ENCODE data around the gene RPS15.
A peak's percentile ranks its signal among the peaks of the same experiment; 100 is the strongest.

RPS15 gene

DNA sequence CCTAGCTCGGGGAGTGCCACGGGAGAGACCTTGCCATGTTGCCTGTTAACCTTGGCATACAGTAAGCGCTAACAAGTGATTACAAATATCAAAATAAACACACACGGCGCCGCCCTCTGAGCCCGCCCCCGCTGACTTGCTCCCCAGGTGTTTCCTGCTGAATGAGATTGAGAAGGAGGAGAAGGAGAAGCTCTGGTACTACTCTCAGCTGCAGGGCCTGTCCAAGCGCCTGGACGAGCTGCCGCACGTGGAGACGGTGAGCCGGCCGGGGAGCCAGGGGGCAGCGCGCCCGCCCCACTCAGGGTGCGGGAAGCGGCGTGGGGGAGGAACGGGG is 16.8 kb downstream of the RPS15 start:
- peak; percentile 79 for DNase-seq

DNA sequence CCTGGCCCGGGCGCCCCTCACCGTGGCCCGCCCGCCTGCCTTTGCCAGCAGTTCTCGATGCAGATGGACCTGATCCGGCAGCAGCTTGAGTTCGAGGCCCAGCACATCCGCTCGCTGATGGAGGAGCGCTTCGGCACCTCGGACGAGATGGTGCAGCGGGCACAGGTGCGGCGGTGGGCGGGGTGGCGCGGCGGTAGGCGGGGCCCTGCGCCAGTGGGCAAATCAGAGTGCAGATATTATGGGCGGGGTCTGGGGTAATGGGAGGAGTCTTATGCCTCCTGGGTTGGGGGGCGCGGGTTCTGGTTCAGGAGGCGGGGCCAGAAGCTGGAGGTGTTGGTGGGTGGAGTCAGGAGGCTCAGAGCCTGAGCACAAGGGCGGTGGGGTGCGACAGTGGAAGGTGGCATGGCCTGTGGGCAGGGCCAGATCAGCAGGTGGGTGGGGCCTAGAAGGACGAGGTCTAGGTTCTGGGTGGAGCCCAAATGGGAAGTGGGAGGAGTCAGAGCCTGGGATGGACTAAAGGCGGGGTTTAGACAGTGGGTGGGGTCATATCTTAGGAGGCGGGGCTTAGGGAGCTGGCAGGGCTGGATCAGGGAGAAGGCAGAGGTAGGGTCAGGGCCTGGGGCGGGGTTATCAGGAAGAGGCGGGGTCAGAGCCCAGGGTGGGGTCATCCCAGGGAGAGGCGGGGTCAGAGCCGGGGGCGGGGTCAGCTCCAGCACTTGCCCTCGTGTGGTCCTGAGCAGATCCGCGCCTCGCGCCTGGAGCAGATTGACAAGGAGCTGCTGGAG is 17.3 kb downstream of the RPS15 start:
- peak; percentile 90 for DNase-seq

- no peak for DNase-seq
Observed at GRCh38 chr19:1456121-1456900, 18.1 kb downstream of the RPS15 start.

- DNase-seq = no peak
Observed at GRCh38 chr19:1457031-1457739, 19.0 kb downstream of the RPS15 start.

GRCh38 chr19:1457892-1458291 is 19.7 kb downstream of the RPS15 start:
- no peak for DNase-seq

DNA sequence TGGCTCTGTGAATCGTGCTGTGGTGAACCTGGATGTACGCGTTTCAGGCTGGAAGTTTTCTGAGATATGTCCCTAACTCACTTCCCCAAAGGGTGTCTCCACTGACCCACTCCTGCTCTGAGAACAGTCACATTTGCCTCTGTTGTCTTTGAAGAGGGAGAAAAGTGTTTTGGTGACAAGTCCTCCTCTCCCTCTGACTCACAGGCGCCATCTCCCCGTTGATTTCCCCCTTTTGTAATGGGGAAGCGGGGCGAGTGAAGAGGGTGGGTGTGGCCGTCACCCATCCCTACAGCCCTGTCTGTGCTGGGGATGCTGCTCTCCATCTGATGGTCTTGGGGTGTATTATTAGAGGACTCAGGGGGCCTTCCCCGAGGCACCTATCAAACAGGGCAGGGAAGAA is 21.3 kb downstream of the RPS15 start:
- no peak for DNase-seq

DNA sequence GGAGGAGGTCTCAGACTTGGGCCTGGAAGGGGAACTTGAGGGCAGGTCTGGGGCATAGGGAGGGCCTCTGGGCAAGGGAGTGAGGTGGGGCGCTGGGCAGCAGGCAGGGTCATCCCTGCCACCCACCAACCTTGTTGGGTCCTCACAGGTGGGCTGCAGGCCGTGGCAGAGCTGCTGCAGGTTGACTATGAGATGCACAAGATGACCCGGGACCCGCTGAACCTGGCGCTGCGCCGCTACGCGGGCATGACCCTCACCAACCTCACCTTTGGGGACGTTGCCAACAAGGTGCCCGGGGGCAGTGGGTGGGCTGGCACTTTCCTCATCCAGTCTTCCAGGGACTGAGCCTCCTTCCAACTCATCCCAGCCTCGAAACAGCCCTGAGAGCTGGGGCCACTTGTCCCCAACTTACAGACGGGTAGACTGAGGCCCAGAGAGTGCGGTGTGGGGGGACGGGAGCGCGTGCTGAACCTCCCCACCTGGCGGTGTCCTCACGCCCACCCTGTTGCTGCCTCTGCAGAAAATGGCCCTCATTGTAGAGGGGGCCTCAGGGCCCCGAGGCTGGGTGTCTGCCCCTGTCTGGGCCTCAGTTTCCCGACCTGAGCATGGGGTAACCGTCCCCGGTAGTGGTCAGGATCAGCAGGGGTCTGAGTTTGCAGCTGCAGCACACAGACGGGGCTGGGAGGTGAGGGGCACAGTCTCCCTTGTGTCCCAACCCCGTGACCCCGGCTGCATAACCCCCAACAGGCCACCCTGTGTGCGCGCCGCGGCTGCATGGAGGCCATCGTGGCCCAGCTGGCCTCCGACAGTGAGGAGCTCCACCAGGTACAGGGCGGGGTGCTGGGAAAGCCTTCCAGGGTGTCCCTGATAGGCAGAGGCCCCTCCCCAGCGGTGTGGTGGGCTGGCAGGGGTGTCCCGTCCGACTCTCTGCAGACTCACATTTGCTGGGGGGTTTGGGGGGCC is 22.1 kb downstream of the RPS15 start:
- DNase-seq = no peak

- no peak for DNase-seq
Observed at GRCh38 chr19:1461862-1462261, 23.7 kb downstream of the RPS15 start.

DNA sequence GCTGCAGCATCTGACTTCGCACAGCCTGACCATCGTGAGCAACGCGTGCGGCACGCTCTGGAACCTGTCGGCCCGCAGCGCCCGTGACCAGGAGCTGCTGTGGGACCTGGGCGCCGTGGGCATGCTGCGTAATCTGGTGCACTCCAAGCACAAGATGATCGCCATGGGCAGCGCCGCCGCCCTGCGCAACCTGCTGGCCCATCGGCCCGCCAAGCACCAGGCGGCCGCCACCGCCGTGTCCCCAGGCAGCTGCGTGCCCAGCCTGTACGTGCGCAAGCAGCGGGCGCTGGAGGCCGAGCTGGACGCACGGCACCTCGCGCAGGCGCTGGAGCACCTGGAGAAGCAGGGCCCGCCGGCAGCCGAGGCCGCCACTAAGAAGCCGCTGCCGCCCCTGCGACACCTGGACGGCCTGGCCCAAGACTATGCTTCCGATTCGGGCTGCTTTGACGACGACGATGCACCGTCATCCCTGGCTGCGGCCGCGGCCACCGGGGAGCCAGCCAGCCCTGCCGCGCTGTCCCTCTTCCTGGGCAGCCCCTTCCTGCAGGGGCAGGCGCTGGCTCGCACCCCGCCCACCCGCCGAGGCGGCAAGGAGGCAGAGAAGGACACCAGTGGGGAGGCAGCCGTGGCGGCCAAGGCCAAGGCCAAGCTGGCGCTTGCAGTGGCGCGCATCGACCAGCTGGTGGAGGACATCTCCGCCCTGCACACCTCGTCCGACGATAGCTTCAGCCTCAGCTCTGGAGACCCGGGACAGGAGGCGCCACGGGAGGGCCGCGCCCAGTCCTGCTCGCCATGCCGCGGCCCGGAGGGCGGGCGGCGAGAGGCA is 27.2 kb downstream of the RPS15 start:
- peak; percentile 80 for DNase-seq

GRCh38 chr19:1466018-1466460 is 27.8 kb downstream of the RPS15 start:
- DNase-seq = no peak

DNA sequence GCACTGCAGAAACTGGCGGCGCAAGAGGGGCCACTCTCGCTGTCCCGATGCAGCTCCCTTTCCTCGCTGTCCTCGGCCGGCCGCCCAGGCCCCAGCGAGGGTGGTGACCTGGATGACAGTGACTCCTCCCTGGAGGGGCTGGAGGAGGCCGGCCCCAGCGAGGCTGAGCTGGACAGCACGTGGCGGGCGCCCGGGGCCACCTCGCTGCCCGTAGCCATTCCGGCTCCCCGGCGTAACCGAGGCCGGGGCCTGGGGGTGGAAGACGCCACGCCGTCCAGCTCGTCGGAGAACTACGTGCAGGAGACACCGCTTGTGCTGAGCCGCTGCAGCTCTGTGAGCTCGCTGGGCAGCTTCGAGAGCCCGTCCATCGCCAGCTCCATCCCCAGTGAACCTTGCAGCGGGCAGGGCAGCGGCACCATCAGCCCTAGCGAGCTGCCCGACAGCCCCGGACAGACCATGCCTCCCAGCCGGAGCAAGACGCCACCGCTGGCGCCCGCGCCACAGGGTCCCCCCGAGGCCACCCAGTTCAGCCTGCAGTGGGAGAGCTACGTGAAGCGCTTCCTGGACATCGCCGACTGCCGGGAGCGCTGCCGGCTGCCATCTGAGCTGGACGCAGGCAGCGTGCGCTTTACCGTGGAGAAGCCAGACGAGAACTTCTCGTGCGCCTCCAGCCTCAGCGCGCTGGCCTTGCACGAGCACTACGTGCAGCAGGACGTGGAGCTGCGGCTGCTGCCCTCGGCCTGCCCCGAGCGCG is 28.4 kb downstream of the RPS15 start:
- no peak for DNase-seq

GRCh38 chr19:1467215-1467489 is 29.0 kb downstream of the RPS15 start:
- no peak for DNase-seq

DNA sequence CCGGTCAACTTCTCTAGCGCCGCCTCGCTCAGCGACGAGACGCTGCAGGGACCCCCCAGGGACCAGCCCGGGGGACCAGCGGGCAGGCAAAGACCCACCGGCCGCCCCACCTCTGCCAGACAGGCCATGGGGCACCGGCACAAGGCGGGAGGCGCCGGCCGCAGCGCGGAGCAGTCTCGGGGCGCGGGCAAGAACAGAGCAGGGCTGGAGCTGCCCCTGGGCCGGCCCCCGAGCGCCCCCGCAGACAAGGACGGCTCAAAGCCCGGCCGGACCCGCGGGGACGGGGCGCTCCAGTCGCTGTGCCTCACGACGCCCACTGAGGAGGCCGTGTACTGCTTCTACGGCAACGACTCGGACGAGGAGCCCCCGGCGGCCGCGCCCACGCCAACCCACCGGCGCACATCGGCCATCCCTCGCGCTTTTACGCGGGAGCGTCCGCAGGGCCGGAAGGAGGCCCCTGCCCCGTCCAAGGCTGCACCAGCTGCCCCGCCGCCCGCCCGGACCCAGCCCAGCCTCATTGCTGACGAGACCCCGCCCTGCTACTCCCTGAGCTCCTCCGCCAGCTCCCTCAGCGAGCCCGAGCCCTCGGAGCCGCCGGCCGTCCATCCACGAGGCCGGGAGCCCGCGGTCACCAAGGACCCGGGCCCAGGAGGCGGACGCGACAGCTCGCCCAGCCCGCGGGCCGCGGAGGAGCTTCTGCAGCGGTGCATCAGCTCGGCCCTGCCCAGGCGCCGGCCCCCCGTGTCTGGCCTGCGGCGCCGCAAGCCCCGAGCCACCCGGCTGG is 29.5 kb downstream of the RPS15 start:
- DNase-seq = no peak

GRCh38 chr19:1468274-1468820 is 30.2 kb downstream of the RPS15 start:
- DNase-seq = no peak

GRCh38 chr19:1468821-1469254 is 30.6 kb downstream of the RPS15 start:
- DNase-seq = peak; percentile 71

DNA sequence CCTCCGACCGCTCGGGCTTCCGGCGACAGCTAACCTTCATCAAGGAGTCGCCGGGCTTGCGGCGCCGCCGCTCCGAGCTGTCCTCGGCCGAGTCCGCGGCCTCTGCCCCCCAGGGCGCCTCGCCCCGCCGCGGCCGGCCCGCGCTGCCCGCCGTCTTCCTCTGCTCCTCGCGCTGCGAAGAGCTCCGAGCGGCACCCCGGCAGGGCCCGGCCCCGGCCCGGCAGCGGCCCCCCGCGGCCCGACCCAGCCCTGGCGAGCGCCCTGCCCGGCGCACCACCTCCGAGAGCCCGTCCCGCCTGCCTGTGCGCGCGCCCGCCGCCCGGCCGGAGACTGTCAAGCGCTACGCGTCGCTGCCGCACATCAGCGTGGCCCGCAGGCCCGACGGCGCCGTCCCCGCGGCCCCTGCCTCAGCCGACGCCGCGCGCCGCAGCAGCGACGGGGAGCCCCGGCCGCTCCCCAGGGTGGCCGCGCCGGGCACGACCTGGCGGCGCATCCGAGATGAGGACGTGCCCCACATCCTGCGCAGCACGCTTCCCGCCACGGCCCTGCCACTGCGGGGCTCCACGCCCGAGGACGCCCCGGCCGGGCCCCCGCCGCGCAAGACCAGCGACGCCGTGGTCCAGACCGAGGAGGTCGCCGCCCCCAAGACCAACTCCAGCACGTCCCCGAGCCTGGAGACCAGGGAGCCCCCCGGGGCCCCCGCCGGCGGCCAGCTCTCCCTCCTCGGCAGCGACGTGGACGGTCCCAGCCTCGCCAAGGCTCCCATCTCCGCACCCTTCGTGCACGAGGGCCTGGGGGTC is 31.3 kb downstream of the RPS15 start:
- DNase-seq = no peak

DNA sequence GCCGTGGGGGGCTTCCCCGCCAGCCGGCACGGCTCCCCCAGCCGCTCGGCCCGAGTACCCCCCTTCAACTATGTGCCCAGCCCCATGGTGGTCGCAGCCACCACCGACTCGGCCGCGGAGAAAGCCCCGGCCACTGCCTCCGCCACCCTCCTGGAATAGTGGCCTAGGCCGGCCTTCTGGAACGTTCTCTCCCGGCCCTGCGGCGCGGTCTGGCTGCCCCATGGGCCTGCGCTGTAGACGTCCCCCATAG is 31.8 kb downstream of the RPS15 start:
- no peak for DNase-seq

- DNase-seq = peak; percentile 55
Observed at GRCh38 chr19:1470305-1471009, 32.3 kb downstream of the RPS15 start.

Measured in hematopoietic multipotent progenitor cell treated with erythropoietin and hydrocortisone succinate and interleukin-3 and kit ligand, for 4 days (in vitro differentiated cells).